Panc1 (cell line): Measurements from ENCODE around the gene AGPS.

Experiments used
- POLR2AphosphoS5 ChIP-seq: IDR thresholded peaks from 2 replicates; pipeline ENCODE4 v1.6.1; 2012; ENCODE audit warnings: mild to moderate bottlenecking, low read depth, low read length, moderate library complexity
- SIN3A ChIP-seq: IDR thresholded peaks from 2 replicates; pipeline ENCODE4 v1.6.1; 2012; ENCODE audit warnings: low read depth, mild to moderate bottlenecking, low read length, moderate library complexity, borderline replicate concordance; ENCODE audit not compliant: insufficient read depth
- TF ChIP-seq, protein P1 (sequence below): fragments of 450-650 bp; IDR thresholded peaks from 2 replicates; pipeline ENCODE4 v1.5.1; 2017; ENCODE audit warnings: mild to moderate bottlenecking
- TF ChIP-seq, protein P2 (sequence below), 2 experiments: IDR thresholded peaks; 2 replicates each; pipeline ENCODE4 v1.6.1; 2011 to 2012; ENCODE audit warnings: low read depth in 2 of 2, control low read depth in 1 of 2, low read length in 1 of 2, mild to moderate bottlenecking in 1 of 2, moderate library complexity in 1 of 2; ENCODE audit not compliant: insufficient read depth in 1 of 2

DNA sequence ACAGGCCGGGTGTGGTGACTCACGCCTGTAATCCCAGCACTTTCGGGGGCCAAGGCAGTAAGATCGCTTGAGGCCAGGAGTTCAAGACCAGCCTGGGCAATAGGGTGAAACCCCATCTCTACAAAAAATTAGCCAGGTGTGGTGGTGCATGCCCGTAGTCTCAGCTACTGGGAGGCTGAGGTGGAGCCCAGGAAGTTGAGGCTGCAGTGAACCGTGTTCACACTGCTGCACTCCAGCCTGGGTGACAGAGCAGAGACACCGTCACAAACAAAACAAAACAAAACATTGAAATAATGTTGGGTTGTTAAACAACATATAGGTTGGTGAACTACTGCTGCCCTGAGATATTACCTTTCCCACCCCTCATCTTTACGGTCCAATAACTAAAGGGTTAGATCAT lies 48.8 kb upstream of the AGPS start:
- TF ChIP-seq, protein P1, sequence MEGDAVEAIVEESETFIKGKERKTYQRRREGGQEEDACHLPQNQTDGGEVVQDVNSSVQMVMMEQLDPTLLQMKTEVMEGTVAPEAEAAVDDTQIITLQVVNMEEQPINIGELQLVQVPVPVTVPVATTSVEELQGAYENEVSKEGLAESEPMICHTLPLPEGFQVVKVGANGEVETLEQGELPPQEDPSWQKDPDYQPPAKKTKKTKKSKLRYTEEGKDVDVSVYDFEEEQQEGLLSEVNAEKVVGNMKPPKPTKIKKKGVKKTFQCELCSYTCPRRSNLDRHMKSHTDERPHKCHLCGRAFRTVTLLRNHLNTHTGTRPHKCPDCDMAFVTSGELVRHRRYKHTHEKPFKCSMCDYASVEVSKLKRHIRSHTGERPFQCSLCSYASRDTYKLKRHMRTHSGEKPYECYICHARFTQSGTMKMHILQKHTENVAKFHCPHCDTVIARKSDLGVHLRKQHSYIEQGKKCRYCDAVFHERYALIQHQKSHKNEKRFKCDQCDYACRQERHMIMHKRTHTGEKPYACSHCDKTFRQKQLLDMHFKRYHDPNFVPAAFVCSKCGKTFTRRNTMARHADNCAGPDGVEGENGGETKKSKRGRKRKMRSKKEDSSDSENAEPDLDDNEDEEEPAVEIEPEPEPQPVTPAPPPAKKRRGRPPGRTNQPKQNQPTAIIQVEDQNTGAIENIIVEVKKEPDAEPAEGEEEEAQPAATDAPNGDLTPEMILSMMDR, result no peak
- TF ChIP-seq SIN3A (no peak), POLR2AphosphoS5 (no peak)
- TF ChIP-seq, protein P2, sequence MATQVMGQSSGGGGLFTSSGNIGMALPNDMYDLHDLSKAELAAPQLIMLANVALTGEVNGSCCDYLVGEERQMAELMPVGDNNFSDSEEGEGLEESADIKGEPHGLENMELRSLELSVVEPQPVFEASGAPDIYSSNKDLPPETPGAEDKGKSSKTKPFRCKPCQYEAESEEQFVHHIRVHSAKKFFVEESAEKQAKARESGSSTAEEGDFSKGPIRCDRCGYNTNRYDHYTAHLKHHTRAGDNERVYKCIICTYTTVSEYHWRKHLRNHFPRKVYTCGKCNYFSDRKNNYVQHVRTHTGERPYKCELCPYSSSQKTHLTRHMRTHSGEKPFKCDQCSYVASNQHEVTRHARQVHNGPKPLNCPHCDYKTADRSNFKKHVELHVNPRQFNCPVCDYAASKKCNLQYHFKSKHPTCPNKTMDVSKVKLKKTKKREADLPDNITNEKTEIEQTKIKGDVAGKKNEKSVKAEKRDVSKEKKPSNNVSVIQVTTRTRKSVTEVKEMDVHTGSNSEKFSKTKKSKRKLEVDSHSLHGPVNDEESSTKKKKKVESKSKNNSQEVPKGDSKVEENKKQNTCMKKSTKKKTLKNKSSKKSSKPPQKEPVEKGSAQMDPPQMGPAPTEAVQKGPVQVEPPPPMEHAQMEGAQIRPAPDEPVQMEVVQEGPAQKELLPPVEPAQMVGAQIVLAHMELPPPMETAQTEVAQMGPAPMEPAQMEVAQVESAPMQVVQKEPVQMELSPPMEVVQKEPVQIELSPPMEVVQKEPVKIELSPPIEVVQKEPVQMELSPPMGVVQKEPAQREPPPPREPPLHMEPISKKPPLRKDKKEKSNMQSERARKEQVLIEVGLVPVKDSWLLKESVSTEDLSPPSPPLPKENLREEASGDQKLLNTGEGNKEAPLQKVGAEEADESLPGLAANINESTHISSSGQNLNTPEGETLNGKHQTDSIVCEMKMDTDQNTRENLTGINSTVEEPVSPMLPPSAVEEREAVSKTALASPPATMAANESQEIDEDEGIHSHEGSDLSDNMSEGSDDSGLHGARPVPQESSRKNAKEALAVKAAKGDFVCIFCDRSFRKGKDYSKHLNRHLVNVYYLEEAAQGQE (IDR thresholded peaks at IDR 0.05; ENCODE audit: insufficient read depth in 1 of 2, low read depth in 2 of 2, low read length in 1 of 2), result no peak
